Upper lobe of left lung (tissue), 4 donors: ENCODE measurements around the gene PDGFA.

Experiments used
- EP300 ChIP-seq, 4 donors: sonication (generic); formaldehyde crosslinking; IDR thresholded peaks; one replicate each; pipeline ENCODE4 v1.5.1; 2017; ENCODE audit warnings: antibody characterized with exemption in 4 of 4, control low read depth in 2 of 4
- POLR2A ChIP-seq, 4 donors: fragments of 450-650 bp; IDR thresholded peaks; one replicate each; pipeline ENCODE4 v1.5.1; 2016 to 2017; ENCODE audit warnings: antibody characterized with exemption in 4 of 4, mild to moderate bottlenecking in 2 of 4
- POLR2AphosphoS5 ChIP-seq, 2 donors: sonication (generic); formaldehyde crosslinking; IDR thresholded peaks; one replicate each; pipeline ENCODE4 v1.5.1; 2017; ENCODE audit warnings: antibody characterized with exemption in 2 of 2
- TF ChIP-seq, protein P1 (sequence below), 6 experiments: fragments of 450-650 bp in 4 of 6; fragments of 200-600 bp in 2 of 6; sonication (generic) in 2 of 6; IDR thresholded peaks; one replicate each; pipeline ENCODE4 v1.5.1; 2016 to 2019; ENCODE audit warnings: antibody characterized with exemption in 6 of 6

DNA sequence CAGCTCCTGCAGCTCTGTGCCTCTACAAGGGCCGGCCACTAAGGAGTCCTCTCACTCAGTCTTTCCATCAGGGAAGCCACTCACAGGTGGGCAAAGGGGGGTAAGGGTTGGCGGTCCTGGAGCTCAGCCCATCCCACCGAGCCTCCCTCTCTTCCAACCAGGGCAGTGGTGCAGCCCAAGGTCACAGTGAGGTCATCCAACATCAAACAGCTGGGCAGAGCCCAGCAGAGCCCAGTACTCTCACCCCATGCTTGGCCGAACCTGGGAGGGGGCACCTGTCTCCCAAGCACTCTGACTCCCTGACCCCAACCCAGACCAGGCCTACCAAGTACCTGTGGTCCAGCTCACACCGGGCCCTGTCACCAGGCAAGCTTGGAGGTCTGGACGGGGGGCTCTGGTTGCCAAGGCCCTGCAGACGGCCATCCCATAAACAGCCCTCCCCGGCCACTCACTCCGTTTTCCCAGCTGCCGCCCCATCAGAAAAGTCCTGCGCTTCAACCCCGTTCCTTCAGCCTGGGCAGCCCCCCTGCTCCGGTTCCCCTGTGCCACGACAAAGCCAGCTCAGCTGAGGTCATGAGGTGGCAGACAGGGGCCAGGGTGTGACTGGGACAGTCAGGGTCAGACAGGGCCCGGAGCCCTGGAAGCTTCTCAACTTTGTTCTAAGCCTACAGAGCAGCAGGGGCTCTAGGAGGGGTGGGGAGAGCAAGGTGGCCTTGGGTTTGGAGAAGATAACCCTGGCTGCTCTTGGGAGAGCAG, 27.5 kb downstream of the PDGFA start:
- TF ChIP-seq POLR2AphosphoS5 (IDR thresholded peaks at IDR 0.05) (no peak), POLR2A (IDR thresholded peaks at IDR 0.05) (no peak), EP300 (IDR thresholded peaks at IDR 0.05) (no peak)
- TF ChIP-seq, protein P1, sequence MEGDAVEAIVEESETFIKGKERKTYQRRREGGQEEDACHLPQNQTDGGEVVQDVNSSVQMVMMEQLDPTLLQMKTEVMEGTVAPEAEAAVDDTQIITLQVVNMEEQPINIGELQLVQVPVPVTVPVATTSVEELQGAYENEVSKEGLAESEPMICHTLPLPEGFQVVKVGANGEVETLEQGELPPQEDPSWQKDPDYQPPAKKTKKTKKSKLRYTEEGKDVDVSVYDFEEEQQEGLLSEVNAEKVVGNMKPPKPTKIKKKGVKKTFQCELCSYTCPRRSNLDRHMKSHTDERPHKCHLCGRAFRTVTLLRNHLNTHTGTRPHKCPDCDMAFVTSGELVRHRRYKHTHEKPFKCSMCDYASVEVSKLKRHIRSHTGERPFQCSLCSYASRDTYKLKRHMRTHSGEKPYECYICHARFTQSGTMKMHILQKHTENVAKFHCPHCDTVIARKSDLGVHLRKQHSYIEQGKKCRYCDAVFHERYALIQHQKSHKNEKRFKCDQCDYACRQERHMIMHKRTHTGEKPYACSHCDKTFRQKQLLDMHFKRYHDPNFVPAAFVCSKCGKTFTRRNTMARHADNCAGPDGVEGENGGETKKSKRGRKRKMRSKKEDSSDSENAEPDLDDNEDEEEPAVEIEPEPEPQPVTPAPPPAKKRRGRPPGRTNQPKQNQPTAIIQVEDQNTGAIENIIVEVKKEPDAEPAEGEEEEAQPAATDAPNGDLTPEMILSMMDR (IDR thresholded peaks at IDR 0.05) = no peak
